Transverse colon (tissue), 4 donors: ENCODE results near the gene CFAP61. TPM values are rescaled to one million over a fixed set of nuclear protein-coding genes. Genes with fewer than 3 reads are reported as not detected.

ENCODE experiments used
- DNase-seq: peaks from one replicate; pipeline ENCODE4 v3.0.0-alpha.2; 2019
- H3K27ac ChIP-seq, 4 donors: fragments of 200-600 bp; sonication (generic); 2 replicates each; pipeline ENCODE4 v1.5.1; 2016 to 2018; ENCODE audit warnings: inconsistent platforms in 4 of 4
- H3K27me3 ChIP-seq: fragments of 200-600 bp; sonication (generic); 2 replicates; pipeline ENCODE4 v1.5.1; 2017; ENCODE audit warnings: inconsistent platforms
- H3K36me3 ChIP-seq, 4 donors: fragments of 200-600 bp; sonication (generic); 2 replicates each; pipeline ENCODE4 v1.5.1; 2017 to 2019; ENCODE audit warnings: inconsistent platforms in 4 of 4
- H3K4me1 ChIP-seq, 4 donors: fragments of 200-600 bp; sonication (generic); 2 replicates each; pipeline ENCODE4 v1.5.1; 2017 to 2020; ENCODE audit warnings: inconsistent platforms in 4 of 4
- H3K4me3 ChIP-seq, 4 donors: fragments of 200-600 bp; sonication (generic); 1 replicate in 1 of 4; 2 replicates in 3 of 4; pipeline versions ENCODE4 v1.5.1 to v1.6.1; 2017 to 2019; ENCODE audit warnings: inconsistent platforms in 4 of 4
- H3K9me3 ChIP-seq, 2 donors: fragments of 200-600 bp; sonication (generic); 2 replicates each; pipeline ENCODE4 v1.5.1; 2017 to 2019; ENCODE audit warnings: inconsistent platforms in 2 of 2
- CTCF ChIP-seq, 5 experiments: fragments of 200-600 bp in 3 of 5; fragments of 450-650 bp in 2 of 5; sonication (generic) in 3 of 5; IDR thresholded peaks; 1 replicate in 2 of 5; 2 replicates in 3 of 5; pipeline ENCODE4 v1.5.1; 2016 to 2017; ENCODE audit warnings: antibody characterized with exemption in 5 of 5, inconsistent platforms in 3 of 5, mild to moderate bottlenecking in 2 of 5, moderate library complexity in 1 of 5
- EP300 ChIP-seq: sonication (generic); formaldehyde crosslinking; IDR thresholded peaks from one replicate; pipeline ENCODE4 v1.6.1; 2017; ENCODE audit warnings: antibody characterized with exemption, low read depth
- POLR2A ChIP-seq: fragments of 450-650 bp; IDR thresholded peaks from one replicate; pipeline ENCODE4 v1.6.1; 2016; ENCODE audit warnings: antibody characterized with exemption, mild to moderate bottlenecking, moderate library complexity
- POLR2AphosphoS5 ChIP-seq, 3 donors: sonication (generic); formaldehyde crosslinking; IDR thresholded peaks; one replicate each; pipeline ENCODE4 v1.6.1; 2016; ENCODE audit warnings: antibody characterized with exemption in 3 of 3
- WGBS, 2 donors: methylation state at CpG; one replicate each; pipeline ENCODE4 v1.1.5; 2018; ENCODE audit warnings: low coverage in 1 of 2; 5-methylcytosine and 5-hydroxymethylcytosine counted together
- in situ Hi-C, 4 donors: fragments of 200-750 bp; cut with MboI; loops; one replicate each; pipeline versions ENCODE4 v1.15.0 to v1.15.1; 2017; ENCODE audit warnings: low sequenced_read_pairs in 3 of 4, low pct_ligation_motif_present in 1 of 4, low pct_unique_long_range_greater_than_20kb in 1 of 4
- intact Hi-C: fragments of 100-400 bp; cut with DNase I; formaldehyde crosslinking; loops from one replicate; pipeline ENCODE4 v1.15.1; 2023; ENCODE audit warnings: low total_unique reads
- total RNA-seq, 4 donors: library from RNA; depleted of rRNA; stranded (reverse); fragments of >200 nt; gene quantifications; one replicate each; pipeline ENCODE4 v1.1.0, GENCODE V29; 2016

The CFAP61 gene
- total RNA-seq, 4 donors from 2014 or later = 0.27 TPM; not detected in 3

DNA sequence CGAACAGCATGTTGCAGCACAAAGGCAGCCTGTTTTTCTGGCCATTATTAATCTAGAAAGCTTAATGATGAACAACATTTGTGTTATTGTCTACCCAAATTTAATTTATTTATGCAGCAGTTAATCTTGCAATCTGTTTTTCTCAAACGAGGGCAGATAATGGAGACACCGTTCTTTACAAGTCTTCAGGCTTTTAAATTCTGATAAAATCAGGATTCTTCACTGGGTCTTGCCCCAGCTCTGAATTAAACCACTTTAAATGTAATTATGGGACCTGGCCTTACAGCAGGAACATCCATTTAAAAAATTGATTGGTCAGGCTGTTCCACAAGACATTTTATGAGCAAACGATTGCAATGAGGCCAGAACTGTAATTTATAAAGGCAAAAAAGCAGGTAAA lies 289.0 kb downstream of the CFAP61 start:
- Histone ChIP-seq H3K27ac (no peak overlapping the region), H3K36me3 (no peaks in the 10 kb centered on the region), H3K4me3 (no peak overlapping the region), H3K4me1 (no peaks in the 10 kb centered on the region), H3K9me3 (no peaks in the 10 kb centered on the region), H3K27me3 (peaks cover 7% of the 10 kb centered on the region)
- TF ChIP-seq POLR2AphosphoS5 (IDR thresholded peaks at IDR 0.05) = no peak
- no peak for TF ChIP-seq POLR2A
- TF ChIP-seq CTCF (IDR thresholded peaks at IDR 0.05) = no peak
- TF ChIP-seq EP300 = no peak
- 50 to 69% methylated on average over 3 to 4 of the region's 4 CpGs for WGBS, 2 donors
- DNase-seq = no peak
- in situ Hi-C loops (no loop called here), intact Hi-C loops (no loop called here)

DNA sequence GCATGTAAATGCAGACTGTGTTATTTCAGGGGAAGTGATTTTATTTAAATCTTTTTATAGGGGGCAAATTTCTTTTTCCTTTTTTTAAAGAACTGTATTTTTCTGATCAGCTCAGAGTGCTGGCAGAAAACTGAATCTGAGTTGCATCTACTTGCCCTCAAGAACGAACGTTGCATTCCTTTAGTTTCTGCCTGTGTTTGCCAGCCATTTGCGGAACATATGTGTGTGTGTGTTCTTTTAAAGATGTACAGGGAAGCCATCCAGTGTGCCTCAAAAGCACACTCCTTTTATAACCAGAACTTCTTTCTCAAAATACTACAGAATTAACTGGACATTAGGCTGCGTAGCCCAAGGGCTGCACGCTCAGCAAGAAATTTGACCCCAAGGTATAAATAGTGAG lies 289.7 kb downstream of the CFAP61 start:
- intact Hi-C loops (no loop called here), in situ Hi-C loops (no loop called here)
- H3K27ac ChIP-seq = no peak overlapping the region

DNA sequence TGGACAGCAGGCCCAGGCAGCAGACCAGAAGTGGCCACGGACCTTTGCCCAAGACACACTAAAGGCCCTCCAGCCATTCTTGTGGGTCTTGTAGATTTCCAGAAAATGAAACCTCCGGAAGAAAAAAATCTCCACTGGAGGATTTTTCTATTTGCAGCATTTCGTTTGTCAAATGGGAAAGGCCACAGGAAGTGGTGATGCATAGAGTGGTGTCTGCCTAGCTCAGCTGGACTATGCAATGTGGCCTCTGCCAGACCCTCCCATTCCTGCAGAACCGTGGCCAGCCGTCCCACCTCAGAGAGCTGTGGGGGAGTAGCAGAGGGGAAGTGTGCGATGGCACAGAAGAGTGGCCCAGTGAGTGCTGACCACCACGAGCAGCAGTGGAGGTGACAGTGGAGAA lies 291.6 kb downstream of the CFAP61 start:
- 77 to 84% methylated on average over 4 to 7 of the region's 7 CpGs for WGBS, 2 donors
- intact Hi-C loops (no loop called here), in situ Hi-C loops (no loop called here)

More for the DNA sequence above, 289.7 kb downstream of the CFAP61 start:
- peaks cover 7% of the 10 kb centered on the region for H3K27me3 ChIP-seq
- no peaks in the 10 kb centered on the region for H3K9me3 ChIP-seq
- H3K4me3 ChIP-seq = no peak overlapping the region
- H3K4me1 ChIP-seq = no peaks in the 10 kb centered on the region
- 57 to 65% methylated on average over 5 of the region's 5 CpGs for WGBS, 2 donors
- no peak for DNase-seq
- TF ChIP-seq POLR2AphosphoS5 (IDR thresholded peaks at IDR 0.05) (no peak), EP300 (no peak), CTCF (IDR thresholded peaks at IDR 0.05) (no peak), POLR2A (no peak)
- H3K36me3 ChIP-seq = no peaks in the 10 kb centered on the region

DNA sequence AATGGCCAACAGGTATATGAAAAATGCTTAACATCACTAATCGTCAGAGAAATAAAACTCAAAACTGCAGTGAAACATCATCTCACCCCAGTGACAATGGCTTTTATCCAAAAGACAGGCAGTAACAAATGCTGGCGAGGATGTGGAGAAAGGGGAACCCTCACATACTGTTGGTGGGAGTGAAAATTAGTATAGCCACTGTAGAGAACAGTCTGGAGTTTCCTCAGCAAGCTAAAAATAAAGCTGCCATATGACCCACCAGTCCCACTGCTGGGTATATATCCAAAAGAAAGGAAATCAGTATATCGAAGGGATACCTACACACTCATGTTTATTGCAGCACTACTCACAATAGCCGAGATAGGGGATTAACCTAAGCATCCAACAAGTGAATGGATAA lies 292.1 kb downstream of the CFAP61 start:
- Histone ChIP-seq H3K27me3 (peaks cover 7% of the 10 kb centered on the region), H3K4me1 (no peaks in the 10 kb centered on the region), H3K9me3 (no peaks in the 10 kb centered on the region), H3K27ac (no peak overlapping the region), H3K4me3 (no peak overlapping the region), H3K36me3 (no peaks in the 10 kb centered on the region)
- TF ChIP-seq EP300 (no peak), POLR2A (no peak), CTCF (IDR thresholded peaks at IDR 0.05) (no peak), POLR2AphosphoS5 (IDR thresholded peaks at IDR 0.05) (no peak)
- no peak for DNase-seq
- intact Hi-C loops (no loop called here), in situ Hi-C loops (no loop called here)
- WGBS, 2 donors = 75 to 83% methylated on average over 4 of the region's 4 CpGs

More for the DNA sequence above, 291.6 kb downstream of the CFAP61 start:
- H3K27me3 ChIP-seq = peaks cover 7% of the 10 kb centered on the region
- H3K4me1 ChIP-seq = no peaks in the 10 kb centered on the region
- H3K36me3 ChIP-seq = no peaks in the 10 kb centered on the region
- TF ChIP-seq EP300 = no peak
- TF ChIP-seq POLR2AphosphoS5 (IDR thresholded peaks at IDR 0.05) = no peak
- TF ChIP-seq POLR2A = no peak
- TF ChIP-seq CTCF (IDR thresholded peaks at IDR 0.05) = no peak
- H3K9me3 ChIP-seq = no peaks in the 10 kb centered on the region
- H3K4me3 ChIP-seq = no peak overlapping the region
- no peak overlapping the region for H3K27ac ChIP-seq
- DNase-seq = no peak
